Measurements from ENCODE around the gene LGALS7B. TPM values are rescaled to one million over a fixed set of nuclear protein-coding genes. Genes with fewer than 3 reads are reported as not detected.

Gene LGALS7B
- total and polyA plus RNA-seq, 10 donors: 1.1 to 167 (median 33.5) TPM; not detected in 3

DNA sequence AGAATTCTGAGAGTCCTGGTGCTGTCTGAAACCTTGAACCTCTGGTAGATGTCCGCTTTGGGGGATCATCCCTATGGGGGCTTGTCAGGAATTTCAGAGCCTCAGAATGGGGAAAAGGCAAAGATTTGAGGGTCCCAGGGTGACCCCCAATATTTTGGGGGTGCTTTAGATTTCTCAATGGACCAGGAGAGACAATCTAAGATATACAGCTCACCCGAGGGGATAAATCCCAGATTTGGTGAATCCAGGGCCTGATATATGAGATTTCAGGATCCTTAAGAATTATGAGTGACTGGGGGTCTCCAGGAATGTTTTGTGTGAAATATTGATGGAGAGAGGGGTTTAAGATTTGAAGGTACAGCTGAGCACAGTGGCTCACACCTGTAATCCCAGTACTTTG, 48.1 kb upstream of the LGALS7B start:
- no peak for TF ChIP-seq POLR2A (IDR thresholded peaks at IDR 0.05)
- TF ChIP-seq CTCF (IDR thresholded peaks at IDR 0.05 in 8 of 11, conservative IDR thresholded peaks at IDR 0.05 in 3 of 11): no peak
- no peak for TF ChIP-seq POLR2AphosphoS5 (IDR thresholded peaks at IDR 0.05)
- Histone ChIP-seq H3K4me1 (peaks cover 4 to 34% (median 17%) of the 10 kb centered on the region in 6 donors), H3K36me3 (no peaks in the 10 kb centered on the region), H3K9me3 (no peaks in the 10 kb centered on the region), H3K4me3 (no peak overlapping the region), H3K27ac (no peak overlapping the region), H3K27me3 (replicated peaks in 1 of 7) (peaks cover 0 to 15% (median 0%) of the 10 kb centered on the region in 7 donors)
- DNase-seq: no peak
- intact Hi-C loops (cut with DNase I; ENCODE audit: low total_unique reads): no loop called here
- 82 to 98% (median 94%) methylated on average over 2 of the region's 2 CpGs for WGBS, 5 donors

DNA sequence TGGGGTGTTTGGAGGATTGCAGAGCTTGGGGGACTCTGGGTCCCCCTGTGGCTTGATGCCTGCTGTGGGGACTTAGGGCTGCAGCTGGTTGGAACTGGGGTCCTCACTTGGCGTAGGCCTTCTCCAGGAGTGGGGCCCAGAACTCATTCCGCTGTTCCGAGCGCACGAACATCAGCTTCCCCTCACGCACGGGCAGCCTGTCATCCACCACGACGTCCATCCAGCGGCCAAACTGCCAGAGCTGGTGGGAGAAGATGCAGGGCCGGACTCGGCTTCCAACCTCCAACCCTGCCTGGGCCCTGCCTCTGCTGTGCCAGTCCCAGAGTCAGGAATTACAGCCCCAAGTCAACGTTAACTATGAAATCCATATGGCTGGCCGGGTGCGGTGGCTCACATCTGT, 47.3 kb upstream of the LGALS7B start:
- Histone ChIP-seq H3K4me3 (no peak overlapping the region), H3K27me3 (replicated peaks in 1 of 7) (peaks cover 0 to 9% (median 0%) of the 10 kb centered on the region in 7 donors), H3K27ac (no peak overlapping the region), H3K36me3 (no peaks in the 10 kb centered on the region), H3K9me3 (no peaks in the 10 kb centered on the region), H3K4me1 (peaks cover 4 to 26% (median 10%) of the 10 kb centered on the region in 6 donors)
- TF ChIP-seq POLR2AphosphoS5 (IDR thresholded peaks at IDR 0.05) (no peak), POLR2A (IDR thresholded peaks at IDR 0.05) (no peak), CTCF (IDR thresholded peaks at IDR 0.05 in 8 of 11, conservative IDR thresholded peaks at IDR 0.05 in 3 of 11) (no peak)
- 92 to 95% (median 94%) methylated on average over 15 of the region's 15 CpGs for WGBS, 5 donors
- peak; percentile 61 for DNase-seq
- intact Hi-C loops (cut with DNase I; ENCODE audit: low total_unique reads): no loop called here

DNA sequence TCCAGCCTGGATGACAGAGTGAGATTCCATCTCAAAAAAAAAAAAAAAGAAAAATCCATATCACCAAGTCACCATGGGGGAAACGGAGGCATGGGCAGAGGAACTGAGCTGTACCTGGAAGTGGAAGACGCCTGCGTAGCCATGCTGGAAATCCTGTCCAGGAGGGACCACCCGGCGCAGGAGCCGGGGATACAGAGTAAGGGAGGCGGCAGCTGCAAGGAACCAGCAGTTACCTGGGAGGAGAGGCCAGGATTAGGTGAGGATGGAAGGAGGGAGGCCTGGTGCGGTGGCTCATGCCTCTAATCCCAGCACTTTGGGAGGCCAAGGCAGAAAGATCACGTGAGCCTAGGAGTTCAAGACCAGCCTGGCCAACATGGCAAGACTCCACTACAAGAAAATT, 46.7 kb upstream of the LGALS7B start:
- intact Hi-C loops (cut with DNase I; ENCODE audit: low total_unique reads): no loop called here
- Histone ChIP-seq H3K4me3 (no peak overlapping the region), H3K36me3 (no peaks in the 10 kb centered on the region), H3K4me1 (peaks cover 1 to 20% (median 5%) of the 10 kb centered on the region in 6 donors), H3K27ac (no peak overlapping the region), H3K9me3 (no peaks in the 10 kb centered on the region), H3K27me3 (replicated peaks in 1 of 7) (peaks cover 0 to 2% (median 0%) of the 10 kb centered on the region in 7 donors)
- TF ChIP-seq POLR2A (IDR thresholded peaks at IDR 0.05) (no peak), CTCF (IDR thresholded peaks at IDR 0.05 in 8 of 11, conservative IDR thresholded peaks at IDR 0.05 in 3 of 11) (no peak), POLR2AphosphoS5 (IDR thresholded peaks at IDR 0.05) (no peak)
- DNase-seq: peak; percentile 61
- WGBS, 5 donors: 93 to 98% (median 94%) methylated on average over 9 of the region's 9 CpGs

DNA sequence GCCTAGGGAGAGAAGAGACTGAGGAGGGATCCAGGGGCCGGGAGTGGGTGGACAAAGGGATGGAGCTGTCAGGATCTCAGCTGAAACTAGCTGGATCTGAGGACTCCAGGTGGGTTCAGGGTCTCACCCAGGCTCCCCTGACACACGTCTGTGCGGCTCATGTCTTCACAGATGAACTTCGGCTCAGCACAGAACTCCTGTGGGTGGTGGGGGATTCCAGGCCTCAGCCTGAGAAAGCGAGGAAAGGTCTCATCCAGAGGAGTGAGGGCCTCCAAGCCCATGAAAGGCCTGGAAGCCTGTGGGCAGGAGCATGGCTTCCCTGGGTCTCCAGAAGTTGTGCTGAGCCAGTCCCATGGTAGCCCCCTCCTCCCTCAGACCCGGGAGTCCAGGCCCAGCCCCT, 46.1 kb upstream of the LGALS7B start:
- intact Hi-C loops (cut with DNase I; ENCODE audit: low total_unique reads): no loop called here
- no peak overlapping the region for H3K4me3 ChIP-seq
- DNase-seq: peak; percentile 64
- no peak overlapping the region for H3K27ac ChIP-seq
- H3K4me1 ChIP-seq: peaks cover 0 to 17% (median 2%) of the 10 kb centered on the region in 6 donors
- no peaks in the 10 kb centered on the region for H3K36me3 ChIP-seq
- no peaks in the 10 kb centered on the region for H3K27me3 ChIP-seq (replicated peaks in 1 of 7)
- no peaks in the 10 kb centered on the region for H3K9me3 ChIP-seq
- TF ChIP-seq POLR2AphosphoS5 (IDR thresholded peaks at IDR 0.05) (no peak), POLR2A (IDR thresholded peaks at IDR 0.05) (no peak), CTCF (IDR thresholded peaks at IDR 0.05 in 8 of 11, conservative IDR thresholded peaks at IDR 0.05 in 3 of 11) (no peak)
- WGBS, 5 donors: 75 to 92% (median 90%) methylated on average over 6 of the region's 6 CpGs

All from spleen (tissue), 11 donors.